NCI-H2107 (cell line): ENCODE results near the gene SLC2A9.
"Not testable (repeated sequence)": the region's sequence is repeated elsewhere in the genome, so short reads cannot be mapped to it uniquely, and the experiment has no call there.

Source experiments
- DNase-seq: peaks from one replicate; lab custom pipeline; 2025; lab: John Stamatoyannopoulos, UW

SLC2A9 gene

GRCh38 chr4:9927341-9928007 lies 93.8 kb downstream of the SLC2A9 start:
- no peak for DNase-seq

- no peak for DNase-seq
Measured at GRCh38 chr4:9926586-9926985, 94.7 kb downstream of the SLC2A9 start.

GRCh38 chr4:9925750-9926439 lies 95.4 kb downstream of the SLC2A9 start:
- peak; percentile 36 for DNase-seq

GRCh38 chr4:9924750-9925149 lies 96.5 kb downstream of the SLC2A9 start:
- DNase-seq: peak; percentile 27

GRCh38 chr4:9923195-9923812 lies 98.0 kb downstream of the SLC2A9 start:
- no peak for DNase-seq

GRCh38 chr4:9921326-9921725 lies 100.0 kb downstream of the SLC2A9 start:
- no peak for DNase-seq

- DNase-seq: no peak
Measured at GRCh38 chr4:9920029-9920428, 101.3 kb downstream of the SLC2A9 start.

- no peak for DNase-seq
Measured at GRCh38 chr4:9919047-9919446, 102.2 kb downstream of the SLC2A9 start.

GRCh38 chr4:9918484-9918883 lies 102.8 kb downstream of the SLC2A9 start:
- DNase-seq: no peak

GRCh38 chr4:9916937-9917336 lies 104.4 kb downstream of the SLC2A9 start:
- no peak for DNase-seq

- no peak for DNase-seq
Measured at GRCh38 chr4:9916346-9916745, 105.0 kb downstream of the SLC2A9 start.

- DNase-seq: no peak
Measured at GRCh38 chr4:9913846-9914245, 107.5 kb downstream of the SLC2A9 start.

GRCh38 chr4:9906996-9907395 lies 114.3 kb downstream of the SLC2A9 start:
- no peak for DNase-seq

GRCh38 chr4:9904976-9905587 lies 116.2 kb downstream of the SLC2A9 start:
- no peak for DNase-seq

GRCh38 chr4:9903317-9903716 lies 118.0 kb downstream of the SLC2A9 start:
- DNase-seq: no peak

GRCh38 chr4:9901257-9901656 lies 120.0 kb downstream of the SLC2A9 start:
- no peak for DNase-seq

- DNase-seq: not testable (repeated sequence)
Measured at GRCh38 chr4:9900633-9901032, 120.7 kb downstream of the SLC2A9 start.

- no peak for DNase-seq
Measured at GRCh38 chr4:9899306-9900055, 121.8 kb downstream of the SLC2A9 start.

GRCh38 chr4:9898596-9899305 lies 122.5 kb downstream of the SLC2A9 start:
- no peak for DNase-seq

GRCh38 chr4:9895333-9895705 lies 126.0 kb downstream of the SLC2A9 start:
- no peak for DNase-seq

- DNase-seq: no peak
Measured at GRCh38 chr4:9894644-9895332, 126.5 kb downstream of the SLC2A9 start.
